HG02623 (cell line): Measurements from ENCODE around the gene HAX1.
A peak's percentile ranks its signal among the peaks of the same experiment; 100 is the strongest.
"Not testable (repeated sequence)": the region's sequence is repeated elsewhere in the genome, so short reads cannot be mapped to it uniquely, and the experiment has no call there.

Experiments used
- ATAC-seq: cut with Tn5 transposase; IDR thresholded peaks from one replicate; pipeline ENCODE4 v1.9.1; 2021; ENCODE audit warnings: moderate library complexity; ENCODE audit not compliant: unreplicated experiment

HAX1 gene

GRCh38 chr1:154272217-154272998 lies at the start of gene HAX1:
HAX1 (plus strand) TSS chr1:154272629; CDS start chr1:154272724, 95 bp downstream.
- ATAC-seq = peak; percentile 84

- ATAC-seq = no peak
Observed at GRCh38 chr1:154222918-154223317, 49.5 kb upstream of the HAX1 start.

GRCh38 chr1:154223621-154224020 lies 48.8 kb upstream of the HAX1 start:
- ATAC-seq = no peak

- ATAC-seq = no peak
Observed at GRCh38 chr1:154225370-154225769, 47.1 kb upstream of the HAX1 start.

GRCh38 chr1:154231112-154231511 lies 41.3 kb upstream of the HAX1 start:
- ATAC-seq = not testable (repeated sequence)

GRCh38 chr1:154233127-154233526 lies 39.3 kb upstream of the HAX1 start:
- ATAC-seq = not testable (repeated sequence)

- ATAC-seq = no peak
Observed at GRCh38 chr1:154236855-154237254, 35.6 kb upstream of the HAX1 start.

- ATAC-seq = no peak
Observed at GRCh38 chr1:154237435-154237834, 35.0 kb upstream of the HAX1 start.

- ATAC-seq = no peak
Observed at GRCh38 chr1:154237880-154238506, 34.4 kb upstream of the HAX1 start.

GRCh38 chr1:154239491-154239890 lies 32.9 kb upstream of the HAX1 start:
- no peak for ATAC-seq

GRCh38 chr1:154240294-154240833 lies 32.1 kb upstream of the HAX1 start:
- no peak for ATAC-seq

GRCh38 chr1:154241703-154242351 lies 30.6 kb upstream of the HAX1 start:
- ATAC-seq = no peak

GRCh38 chr1:154253671-154254070 lies 18.8 kb upstream of the HAX1 start:
- ATAC-seq = no peak

- no peak for ATAC-seq
Observed at GRCh38 chr1:154256686-154257085, 15.7 kb upstream of the HAX1 start.

GRCh38 chr1:154258784-154259183 lies 13.6 kb upstream of the HAX1 start:
- no peak for ATAC-seq

GRCh38 chr1:154260127-154260526 lies 12.3 kb upstream of the HAX1 start:
- ATAC-seq = no peak

GRCh38 chr1:154263465-154264332 lies 8.7 kb upstream of the HAX1 start:
- ATAC-seq = no peak

GRCh38 chr1:154264454-154264853 lies 8.0 kb upstream of the HAX1 start:
- ATAC-seq = no peak

GRCh38 chr1:154265586-154265985 lies 6.8 kb upstream of the HAX1 start:
- no peak for ATAC-seq

GRCh38 chr1:154270833-154271232 lies 1.6 kb upstream of the HAX1 start:
- ATAC-seq = no peak
